GM15510 (cell line): ENCODE measurements around the gene GHR.

Experiments used
- POLR2A ChIP-seq: IDR thresholded peaks from 3 replicates; pipeline ENCODE4 v1.6.1; 2011; ENCODE audit warnings: borderline replicate concordance; ENCODE audit not compliant: insufficient read length; ENCODE audit errors: extremely low read depth

Gene GHR

DNA sequence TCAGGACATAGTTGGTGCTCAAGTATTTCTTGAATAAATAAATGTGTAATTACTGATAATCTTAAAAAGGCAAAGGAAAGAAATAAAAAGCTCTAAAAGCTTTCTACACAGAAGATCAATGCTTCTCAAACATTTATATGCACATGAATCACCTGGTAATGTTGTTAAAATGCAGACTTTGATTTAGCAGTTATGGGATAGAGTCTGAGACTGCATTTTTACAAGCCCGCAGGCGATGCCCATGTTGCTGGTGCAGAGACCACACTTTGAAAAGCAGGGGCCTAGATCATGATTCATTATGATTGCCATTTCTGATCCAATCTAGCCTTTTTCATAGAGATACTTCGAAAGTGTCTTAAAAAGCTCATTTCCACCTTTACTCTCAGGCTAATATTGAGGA is 329.9 kb downstream of the GHR start:
- TF ChIP-seq POLR2A, result no peak

DNA sequence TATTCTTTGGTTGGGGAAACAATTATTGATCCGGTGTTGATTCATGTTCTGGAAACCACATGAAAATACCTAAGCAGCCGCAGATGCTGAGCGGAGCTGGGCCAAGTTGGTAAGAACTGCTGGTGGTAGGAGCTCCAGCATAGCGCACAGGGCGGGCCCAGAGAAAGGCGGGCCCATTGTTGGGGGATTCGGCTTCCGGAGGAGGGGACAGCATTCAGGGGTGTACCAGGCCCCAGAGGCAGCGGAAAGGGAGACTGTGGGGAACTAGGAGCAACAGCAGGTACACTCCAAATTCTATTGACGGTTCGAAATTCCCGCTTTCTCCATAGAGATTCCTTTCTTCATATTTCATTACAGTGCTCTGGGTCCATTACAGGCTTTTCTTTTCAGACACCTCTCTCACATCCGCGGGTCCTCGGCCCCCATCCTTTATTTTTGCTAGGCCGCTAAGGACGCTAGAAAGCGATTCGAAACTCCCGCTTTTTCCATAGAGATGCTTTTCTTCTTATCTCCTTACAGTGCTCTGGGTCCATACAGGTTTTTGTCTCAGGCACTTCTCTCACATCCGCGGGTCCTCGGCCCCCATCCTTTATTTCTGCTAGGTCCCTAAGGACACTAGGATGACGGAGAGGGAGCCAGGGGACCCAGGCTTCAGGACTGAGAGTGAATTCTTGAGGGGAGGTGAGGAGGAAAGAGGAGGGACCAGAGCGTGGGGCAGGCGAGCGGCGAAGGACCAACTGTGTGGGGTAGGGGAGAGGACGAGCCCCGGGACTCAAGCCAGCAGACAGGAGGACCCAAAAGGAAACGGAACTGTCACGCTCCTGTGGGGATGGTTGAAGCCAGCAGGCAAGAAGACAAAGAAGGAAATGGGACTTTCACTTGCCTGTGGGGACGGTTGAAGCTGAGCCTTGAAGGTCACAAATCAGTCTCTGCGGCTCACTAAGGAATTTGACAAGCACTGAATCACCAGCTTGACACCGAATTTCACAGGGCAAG is 333.7 kb downstream of the GHR start, which contains the start of gene CCDC152:
TSS of gene CCDC152 (plus strand) at position 213 of the 996 bp plus-strand sequence. CDS start 2,304 bp downstream, outside the sequence.
- no peak for TF ChIP-seq POLR2A

DNA sequence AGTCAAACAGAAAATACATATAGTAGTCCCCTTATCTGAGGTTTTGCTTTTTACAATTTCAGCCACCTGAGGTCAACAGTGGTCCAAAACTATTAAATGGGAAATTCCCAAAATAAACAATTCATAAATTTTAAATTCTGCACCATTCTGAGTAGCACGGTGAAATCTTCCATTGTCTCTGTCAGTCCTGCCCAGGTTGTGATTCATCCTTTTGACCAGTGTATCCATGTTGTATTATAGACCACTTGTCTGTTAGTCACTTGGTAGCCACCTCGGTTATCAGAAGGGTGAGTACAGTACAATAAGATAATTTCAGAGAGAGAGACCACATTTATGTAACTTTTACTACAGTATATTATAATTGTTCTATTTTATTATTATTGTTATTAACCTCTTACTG is 336.2 kb downstream of the GHR start:
- no peak for TF ChIP-seq POLR2A

DNA sequence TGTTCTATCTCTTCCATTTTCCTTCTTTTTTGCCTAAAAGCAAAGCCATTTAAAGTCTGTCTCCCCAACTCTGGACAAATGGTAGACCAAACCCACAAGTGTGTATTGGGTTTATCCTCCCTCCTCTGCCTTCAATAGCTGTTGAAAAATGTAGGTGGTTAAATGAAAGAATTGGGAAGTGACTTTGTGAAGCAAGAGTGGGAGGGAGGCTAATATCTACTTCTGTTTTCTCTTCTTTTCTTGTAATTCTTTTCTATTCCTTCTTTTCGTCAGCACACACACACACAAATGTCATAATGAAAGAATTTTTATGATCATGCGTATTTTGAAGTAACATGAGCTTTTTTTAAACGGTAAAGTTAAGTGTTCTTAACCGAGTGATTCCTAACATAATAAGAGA is 337.2 kb downstream of the GHR start:
- TF ChIP-seq POLR2A, result no peak

DNA sequence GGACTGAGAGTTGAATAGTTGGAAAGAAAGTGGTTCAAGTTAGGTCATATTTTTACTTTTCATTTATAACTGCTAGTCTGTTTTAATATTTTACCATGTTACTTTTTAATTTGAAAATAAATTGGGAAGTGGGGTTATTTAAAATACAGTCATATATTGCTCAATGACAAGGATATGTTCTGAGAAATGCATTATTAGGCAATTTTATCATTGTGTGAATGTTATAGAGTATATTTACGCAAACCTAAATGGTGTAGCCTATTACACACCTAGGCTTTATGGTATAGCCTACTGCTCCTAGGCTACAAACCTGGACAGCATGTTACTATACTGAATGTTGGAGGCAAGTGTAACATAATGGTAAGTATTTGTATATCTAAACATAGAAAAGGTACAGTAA is 338.6 kb downstream of the GHR start:
- TF ChIP-seq POLR2A, result no peak

DNA sequence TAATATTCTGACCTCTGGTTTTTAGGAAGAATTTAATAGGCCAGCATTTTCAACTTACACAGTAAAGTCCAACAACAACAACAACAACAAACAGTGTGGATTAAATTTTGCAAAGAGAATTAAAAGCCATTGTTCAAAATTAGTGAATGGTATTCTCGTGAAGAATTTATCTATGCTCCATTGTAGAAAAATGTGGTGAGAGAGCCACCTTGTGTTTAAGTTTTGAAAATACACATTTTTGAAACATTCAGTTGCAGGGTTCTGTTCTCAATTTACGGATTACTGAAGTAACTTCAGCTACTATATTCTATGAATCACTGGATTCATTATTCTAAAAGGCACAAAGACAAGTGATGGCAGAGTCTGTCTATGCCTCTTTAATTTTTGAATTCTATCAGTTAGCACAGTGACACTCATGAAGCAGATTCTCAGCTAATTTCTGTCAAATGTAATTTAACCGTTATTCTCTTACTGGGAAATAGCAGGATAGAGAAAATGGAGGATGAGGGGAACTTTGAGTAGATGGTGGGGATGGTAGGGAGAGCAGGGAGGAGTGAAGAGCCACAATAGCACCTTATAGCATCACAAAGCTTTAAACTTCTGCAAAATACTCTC is 344.4 kb downstream of the GHR start:
- TF ChIP-seq POLR2A, result no peak

DNA sequence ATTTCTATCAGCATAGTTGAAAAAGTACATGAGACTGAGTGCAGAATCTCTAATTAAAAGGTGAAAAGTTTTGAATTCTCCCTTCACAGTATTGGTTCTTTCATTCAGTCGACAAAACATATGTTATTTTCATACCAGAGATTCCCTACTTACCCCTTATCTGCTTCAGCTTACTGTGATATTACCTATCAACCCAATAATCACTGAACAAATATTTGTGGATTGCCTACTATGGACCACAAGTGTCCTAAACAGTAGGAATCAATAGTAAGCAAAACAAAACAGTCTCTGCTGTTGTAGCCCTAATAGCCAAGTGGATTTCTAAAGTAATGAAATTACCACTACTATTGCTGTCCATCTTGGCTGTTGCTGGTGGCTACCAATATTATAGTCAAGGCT is 344.9 kb downstream of the GHR start:
- TF ChIP-seq POLR2A, result no peak

DNA sequence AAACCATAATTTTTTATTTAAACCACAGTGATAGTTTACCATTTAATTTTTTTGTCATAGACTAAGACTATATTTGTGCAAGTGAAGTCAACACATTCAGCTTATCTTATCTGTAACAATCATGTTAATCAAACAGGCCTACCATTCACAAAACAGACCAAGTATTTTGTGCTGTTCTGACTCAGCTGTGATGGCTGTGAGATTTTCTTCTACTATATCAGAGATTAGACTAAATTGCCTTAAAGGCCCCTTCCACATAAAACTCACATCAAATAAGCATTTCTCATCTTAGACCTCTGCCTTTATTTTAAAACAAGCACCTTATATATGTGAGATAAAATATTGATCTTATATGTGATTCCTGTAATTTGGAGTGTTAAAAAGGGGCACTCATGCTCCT is 346.8 kb downstream of the GHR start:
- no peak for TF ChIP-seq POLR2A
